ENCODE results near the gene OSBP2. TPM values are rescaled to one million over a fixed set of nuclear protein-coding genes. Genes with fewer than 3 reads are reported as not detected.
A peak's percentile ranks its signal among the peaks of the same experiment; 100 is the strongest.

The OSBP2 gene
- total RNA-seq, 1 donor from 2014 or later: 0.53 TPM

- Histone ChIP-seq H3K27ac (no peak overlapping the region), H3K4me3 (no peak overlapping the region), H3K9me3 (no peaks in the 10 kb centered on the region), H3K36me3 (no peaks in the 10 kb centered on the region), H3K27me3 (no peaks in the 10 kb centered on the region), H3K4me1 (no peaks in the 10 kb centered on the region)
- no peak for DNase-seq (ENCODE audit: low spot score in 2 of 2)
- intact Hi-C loops (cut with DNase I): loop anchor here (1.0 kb wide), 1 partner anchor 121 kb away; no protein-coding TSS in a partner anchor
- peak; percentile 26 to 50 (median 47) for TF ChIP-seq CTCF (IDR thresholded peaks at IDR 0.05)
Observed at GRCh38 chr22:30754971-30755758, 60.5 kb downstream of the OSBP2 start.

- no peak for TF ChIP-seq CTCF (IDR thresholded peaks at IDR 0.05)
- Histone ChIP-seq H3K27me3 (no peaks in the 10 kb centered on the region), H3K36me3 (no peaks in the 10 kb centered on the region), H3K4me1 (no peaks in the 10 kb centered on the region), H3K9me3 (no peaks in the 10 kb centered on the region), H3K4me3 (no peak overlapping the region), H3K27ac (no peak overlapping the region)
- intact Hi-C loops (cut with DNase I): loop anchor here (1.0 kb wide), 1 partner anchor 121 kb away; no protein-coding TSS in a partner anchor
- no peak for DNase-seq (ENCODE audit: low spot score in 2 of 2)
Observed at GRCh38 chr22:30755759-30756124, 61.1 kb downstream of the OSBP2 start.

DNA sequence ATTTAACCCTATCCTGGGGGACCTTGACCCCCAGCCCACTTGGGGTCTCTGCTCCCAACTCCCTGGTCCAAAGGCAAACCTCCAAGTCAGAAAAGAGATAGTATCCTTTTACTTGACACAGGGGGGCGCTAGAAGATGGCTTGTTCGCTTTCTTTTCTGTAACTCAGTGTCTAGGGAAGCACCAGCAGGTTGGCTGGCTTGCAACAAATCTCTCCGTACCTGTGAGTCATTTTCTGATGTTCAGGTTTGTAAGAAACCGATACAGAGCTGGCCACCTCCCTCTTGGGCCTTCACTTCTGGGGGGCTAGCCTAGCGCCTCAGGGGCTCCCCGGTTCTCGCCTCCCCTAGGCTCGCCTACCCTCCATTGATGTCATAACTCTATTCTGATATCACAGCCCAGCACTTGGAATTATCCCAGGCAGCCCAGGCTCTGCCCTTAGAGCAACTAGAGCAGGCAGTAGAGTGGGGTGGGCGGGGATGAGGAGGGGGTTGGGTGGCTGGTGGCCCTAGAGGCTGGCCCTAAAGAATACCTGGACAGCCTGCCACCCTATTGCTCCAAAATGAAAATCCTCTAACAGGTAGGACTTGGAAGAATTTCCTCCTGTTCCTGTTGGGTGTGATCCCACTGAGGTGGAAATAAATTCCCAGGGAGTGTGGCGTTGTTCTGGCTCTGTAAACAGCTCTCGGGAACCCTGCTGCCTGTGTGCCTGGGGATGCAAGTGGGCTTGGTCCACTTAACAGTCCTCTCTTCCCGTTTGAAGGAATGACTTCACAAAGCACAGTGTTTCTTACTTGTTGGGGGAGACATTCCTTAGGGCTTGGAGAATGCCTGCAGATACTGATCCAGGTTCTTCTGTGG lies 69.4 kb downstream of the OSBP2 start:
- Histone ChIP-seq H3K36me3 (no peaks in the 10 kb centered on the region), H3K4me1 (no peaks in the 10 kb centered on the region), H3K9me3 (no peaks in the 10 kb centered on the region), H3K27ac (no peak overlapping the region), H3K4me3 (no peak overlapping the region), H3K27me3 (no peaks in the 10 kb centered on the region)
- intact Hi-C loops (cut with DNase I): loop anchor here (1.0 to 5.0 kb wide), 2 partner anchors 156 to 383 kb away; no protein-coding TSS in a partner anchor
- no peak for DNase-seq (ENCODE audit: low spot score in 2 of 2)
- TF ChIP-seq CTCF (IDR thresholded peaks at IDR 0.05): peak; percentile 40 to 62 (median 50)

DNA sequence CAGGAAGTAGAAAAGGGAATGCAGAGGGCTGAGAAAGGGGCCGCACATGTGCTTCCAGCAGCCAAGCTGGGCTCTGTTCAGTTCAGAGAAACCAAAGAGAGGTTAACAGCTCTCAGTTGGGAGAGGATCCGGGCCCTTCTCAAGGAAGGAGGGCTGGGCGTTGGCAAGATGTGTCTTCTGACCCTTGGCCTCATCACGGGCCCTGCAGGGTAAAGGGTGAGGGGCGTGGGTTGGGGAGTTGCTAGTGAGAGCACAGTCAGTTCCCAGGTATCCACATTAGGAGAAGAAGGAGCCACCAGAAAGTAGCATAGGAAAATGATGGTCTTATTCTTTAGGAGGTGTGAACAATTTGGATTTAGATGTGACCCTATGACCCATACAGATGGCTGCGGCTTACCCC lies 73.0 kb downstream of the OSBP2 start:
- TF ChIP-seq CTCF (IDR thresholded peaks at IDR 0.05): no peak
- Histone ChIP-seq H3K27ac (no peak overlapping the region), H3K9me3 (no peaks in the 10 kb centered on the region), H3K4me1 (no peaks in the 10 kb centered on the region), H3K36me3 (no peaks in the 10 kb centered on the region), H3K4me3 (no peak overlapping the region), H3K27me3 (no peaks in the 10 kb centered on the region)
- no peak for DNase-seq (ENCODE audit: low spot score in 2 of 2)
- intact Hi-C loops (cut with DNase I): no loop called here

GRCh38 chr22:30770716-30771115 lies 76.0 kb downstream of the OSBP2 start:
- Histone ChIP-seq H3K4me3 (no peak overlapping the region), H3K27me3 (no peaks in the 10 kb centered on the region), H3K9me3 (no peaks in the 10 kb centered on the region), H3K27ac (no peak overlapping the region), H3K36me3 (no peaks in the 10 kb centered on the region), H3K4me1 (no peaks in the 10 kb centered on the region)
- no peak for TF ChIP-seq CTCF (IDR thresholded peaks at IDR 0.05)
- no peak for DNase-seq (ENCODE audit: low spot score in 2 of 2)
- intact Hi-C loops (cut with DNase I): no loop called here
